ENCODE results near the gene MCTP1.

DNA sequence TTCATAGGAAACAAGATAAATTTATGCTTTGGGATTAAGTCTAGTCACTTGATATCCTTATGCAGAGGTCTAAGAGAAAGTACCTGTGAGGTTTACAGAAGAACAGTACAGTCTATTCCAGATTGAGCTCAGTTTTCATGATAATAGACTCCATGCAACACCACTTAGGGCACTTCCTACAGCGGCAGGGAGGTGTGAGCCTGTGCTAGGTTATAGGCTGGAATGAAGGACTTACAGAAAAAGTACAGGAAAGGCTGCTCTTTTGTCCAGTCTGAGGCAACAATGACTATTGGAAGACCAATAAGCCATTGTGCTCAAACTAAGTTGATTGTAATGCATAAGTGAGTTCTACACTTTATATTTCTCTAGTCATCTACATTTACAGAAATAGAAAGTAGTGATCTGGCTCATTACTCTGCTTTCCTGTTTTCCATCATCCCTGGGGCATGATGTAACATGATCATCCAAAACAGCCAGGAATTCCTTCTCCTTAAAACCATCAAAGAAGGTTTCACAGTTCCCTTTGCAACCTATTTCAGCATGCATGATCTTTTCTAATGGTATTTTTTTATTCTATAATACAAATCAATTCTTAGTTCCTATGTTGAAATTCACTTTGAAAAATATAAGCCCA lies 343.7 kb downstream of the MCTP1 start:
- TF ChIP-seq, protein P1, sequence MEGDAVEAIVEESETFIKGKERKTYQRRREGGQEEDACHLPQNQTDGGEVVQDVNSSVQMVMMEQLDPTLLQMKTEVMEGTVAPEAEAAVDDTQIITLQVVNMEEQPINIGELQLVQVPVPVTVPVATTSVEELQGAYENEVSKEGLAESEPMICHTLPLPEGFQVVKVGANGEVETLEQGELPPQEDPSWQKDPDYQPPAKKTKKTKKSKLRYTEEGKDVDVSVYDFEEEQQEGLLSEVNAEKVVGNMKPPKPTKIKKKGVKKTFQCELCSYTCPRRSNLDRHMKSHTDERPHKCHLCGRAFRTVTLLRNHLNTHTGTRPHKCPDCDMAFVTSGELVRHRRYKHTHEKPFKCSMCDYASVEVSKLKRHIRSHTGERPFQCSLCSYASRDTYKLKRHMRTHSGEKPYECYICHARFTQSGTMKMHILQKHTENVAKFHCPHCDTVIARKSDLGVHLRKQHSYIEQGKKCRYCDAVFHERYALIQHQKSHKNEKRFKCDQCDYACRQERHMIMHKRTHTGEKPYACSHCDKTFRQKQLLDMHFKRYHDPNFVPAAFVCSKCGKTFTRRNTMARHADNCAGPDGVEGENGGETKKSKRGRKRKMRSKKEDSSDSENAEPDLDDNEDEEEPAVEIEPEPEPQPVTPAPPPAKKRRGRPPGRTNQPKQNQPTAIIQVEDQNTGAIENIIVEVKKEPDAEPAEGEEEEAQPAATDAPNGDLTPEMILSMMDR (IDR thresholded peaks at IDR 0.05), result no peak
- TF ChIP-seq ZFX (IDR thresholded peaks at IDR 0.05; ENCODE audit: borderline replicate concordance), result no peak
